Gastrocnemius medialis (tissue), 4 donors: ENCODE data around the gene POLN.

Source experiments
- POLR2A ChIP-seq, 2 donors: fragments of 450-650 bp; IDR thresholded peaks; one replicate each; pipeline ENCODE4 v1.6.1; 2017; ENCODE audit warnings: antibody characterized with exemption in 2 of 2, mild to moderate bottlenecking in 2 of 2, moderate library complexity in 2 of 2
- TF ChIP-seq, protein P1 (sequence below), 5 experiments: fragments of 450-650 bp in 3 of 5; fragments of 200-600 bp in 2 of 5; sonication (generic) in 2 of 5; IDR thresholded peaks in 4 of 5; conservative IDR thresholded peaks in 1 of 5; 1 replicate in 4 of 5; 2 replicates in 1 of 5; pipeline ENCODE4 v1.5.1; 2016 to 2019; ENCODE audit warnings: antibody characterized with exemption in 5 of 5, mild to moderate bottlenecking in 3 of 5, moderate library complexity in 3 of 5

DNA sequence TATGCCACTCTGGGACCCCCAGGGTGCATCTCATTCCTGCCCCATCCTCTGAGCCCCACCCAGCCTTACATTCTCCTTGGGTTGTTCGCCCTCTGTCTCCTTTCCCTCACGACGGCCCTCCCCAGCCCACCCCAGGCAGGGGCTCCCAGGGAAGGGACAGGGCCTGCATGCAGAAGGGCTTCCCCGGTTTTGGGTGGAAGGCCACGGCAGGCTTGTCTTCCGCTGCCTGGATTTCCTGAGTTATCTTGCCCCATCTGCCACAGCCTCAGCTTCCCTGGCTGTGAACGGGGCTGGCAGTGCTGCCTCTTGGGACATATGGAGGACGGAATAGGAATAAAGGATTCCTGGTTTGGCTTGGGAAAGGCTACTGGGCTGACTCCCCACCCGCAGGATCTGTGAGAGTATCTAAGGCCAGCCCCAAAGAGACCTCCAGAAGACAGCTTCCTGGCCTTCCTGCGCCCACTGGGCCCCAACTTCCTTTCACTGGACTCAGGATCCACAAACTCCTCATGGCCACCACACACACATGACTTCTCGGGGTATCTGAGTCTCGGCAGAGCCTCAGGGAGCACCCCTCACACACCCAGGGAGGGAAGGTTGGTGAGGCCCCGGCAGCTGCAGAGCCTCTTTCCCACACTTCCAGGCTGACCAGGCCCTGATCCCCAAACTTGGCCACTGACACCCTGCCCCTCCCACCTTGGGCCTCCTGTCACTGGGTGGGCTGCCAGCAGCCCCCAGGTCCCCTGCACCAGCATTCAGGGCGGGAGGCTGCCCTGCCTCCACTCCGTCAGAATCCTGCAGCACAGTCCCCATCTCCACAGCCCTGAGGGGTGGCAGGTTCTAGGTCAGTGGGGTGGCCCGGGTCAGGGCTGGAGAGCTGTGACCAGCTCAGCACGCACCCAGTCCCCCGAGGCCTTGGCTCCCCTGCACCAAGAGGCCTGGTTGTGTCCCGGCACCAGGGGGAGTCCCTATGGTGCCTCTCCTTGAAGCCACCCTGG is 23.5 kb upstream of the POLN start:
- TF ChIP-seq, protein P1, sequence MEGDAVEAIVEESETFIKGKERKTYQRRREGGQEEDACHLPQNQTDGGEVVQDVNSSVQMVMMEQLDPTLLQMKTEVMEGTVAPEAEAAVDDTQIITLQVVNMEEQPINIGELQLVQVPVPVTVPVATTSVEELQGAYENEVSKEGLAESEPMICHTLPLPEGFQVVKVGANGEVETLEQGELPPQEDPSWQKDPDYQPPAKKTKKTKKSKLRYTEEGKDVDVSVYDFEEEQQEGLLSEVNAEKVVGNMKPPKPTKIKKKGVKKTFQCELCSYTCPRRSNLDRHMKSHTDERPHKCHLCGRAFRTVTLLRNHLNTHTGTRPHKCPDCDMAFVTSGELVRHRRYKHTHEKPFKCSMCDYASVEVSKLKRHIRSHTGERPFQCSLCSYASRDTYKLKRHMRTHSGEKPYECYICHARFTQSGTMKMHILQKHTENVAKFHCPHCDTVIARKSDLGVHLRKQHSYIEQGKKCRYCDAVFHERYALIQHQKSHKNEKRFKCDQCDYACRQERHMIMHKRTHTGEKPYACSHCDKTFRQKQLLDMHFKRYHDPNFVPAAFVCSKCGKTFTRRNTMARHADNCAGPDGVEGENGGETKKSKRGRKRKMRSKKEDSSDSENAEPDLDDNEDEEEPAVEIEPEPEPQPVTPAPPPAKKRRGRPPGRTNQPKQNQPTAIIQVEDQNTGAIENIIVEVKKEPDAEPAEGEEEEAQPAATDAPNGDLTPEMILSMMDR (IDR thresholded peaks at IDR 0.05 in 4 of 5, conservative IDR thresholded peaks at IDR 0.05 in 1 of 5) = no peak
- no peak for TF ChIP-seq POLR2A (IDR thresholded peaks at IDR 0.05)
